GM12874 (cell line): ENCODE data around the gene CD44.

Source experiments
- TF ChIP-seq, protein P1 (sequence below): IDR thresholded peaks from 2 replicates; pipeline ENCODE4 v1.5.1; 2011; ENCODE audit warnings: low read depth, mild to moderate bottlenecking, control low read depth, low read length, moderate library complexity; ENCODE audit not compliant: insufficient read depth

Gene CD44

DNA sequence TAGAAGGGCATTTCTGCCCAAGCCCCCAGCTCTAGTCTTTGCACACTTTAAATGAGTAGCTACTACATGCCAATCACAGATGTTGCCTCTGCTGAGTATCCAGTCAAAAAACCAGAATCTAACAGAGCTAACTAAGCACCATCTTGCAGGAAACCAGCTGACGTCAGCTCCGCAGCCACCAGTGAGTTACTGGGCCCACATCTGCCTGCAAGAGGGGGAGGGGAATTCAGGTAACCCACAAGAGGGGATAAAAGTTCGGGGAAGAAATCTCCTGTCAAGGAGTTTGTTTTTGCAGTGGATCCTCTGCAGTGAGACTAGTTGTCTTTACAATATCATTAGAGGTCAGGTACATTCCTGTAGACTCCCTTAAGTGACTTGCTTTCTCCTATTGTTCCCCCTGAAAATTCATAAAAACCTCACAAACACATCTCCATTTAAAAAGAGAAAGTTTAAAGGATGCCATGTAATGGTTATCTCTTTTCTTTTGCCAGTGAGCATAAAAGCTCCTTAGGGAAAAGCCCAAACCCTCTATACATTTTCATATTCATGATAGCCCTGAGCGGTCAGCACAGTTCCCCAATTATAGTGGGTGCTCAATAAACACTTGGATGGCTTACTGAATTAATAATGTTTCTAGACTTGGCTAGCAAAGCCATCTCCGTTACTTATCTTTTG lies 9.3 kb downstream of the CD44 start:
- TF ChIP-seq, protein P1, sequence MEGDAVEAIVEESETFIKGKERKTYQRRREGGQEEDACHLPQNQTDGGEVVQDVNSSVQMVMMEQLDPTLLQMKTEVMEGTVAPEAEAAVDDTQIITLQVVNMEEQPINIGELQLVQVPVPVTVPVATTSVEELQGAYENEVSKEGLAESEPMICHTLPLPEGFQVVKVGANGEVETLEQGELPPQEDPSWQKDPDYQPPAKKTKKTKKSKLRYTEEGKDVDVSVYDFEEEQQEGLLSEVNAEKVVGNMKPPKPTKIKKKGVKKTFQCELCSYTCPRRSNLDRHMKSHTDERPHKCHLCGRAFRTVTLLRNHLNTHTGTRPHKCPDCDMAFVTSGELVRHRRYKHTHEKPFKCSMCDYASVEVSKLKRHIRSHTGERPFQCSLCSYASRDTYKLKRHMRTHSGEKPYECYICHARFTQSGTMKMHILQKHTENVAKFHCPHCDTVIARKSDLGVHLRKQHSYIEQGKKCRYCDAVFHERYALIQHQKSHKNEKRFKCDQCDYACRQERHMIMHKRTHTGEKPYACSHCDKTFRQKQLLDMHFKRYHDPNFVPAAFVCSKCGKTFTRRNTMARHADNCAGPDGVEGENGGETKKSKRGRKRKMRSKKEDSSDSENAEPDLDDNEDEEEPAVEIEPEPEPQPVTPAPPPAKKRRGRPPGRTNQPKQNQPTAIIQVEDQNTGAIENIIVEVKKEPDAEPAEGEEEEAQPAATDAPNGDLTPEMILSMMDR = no peak

DNA sequence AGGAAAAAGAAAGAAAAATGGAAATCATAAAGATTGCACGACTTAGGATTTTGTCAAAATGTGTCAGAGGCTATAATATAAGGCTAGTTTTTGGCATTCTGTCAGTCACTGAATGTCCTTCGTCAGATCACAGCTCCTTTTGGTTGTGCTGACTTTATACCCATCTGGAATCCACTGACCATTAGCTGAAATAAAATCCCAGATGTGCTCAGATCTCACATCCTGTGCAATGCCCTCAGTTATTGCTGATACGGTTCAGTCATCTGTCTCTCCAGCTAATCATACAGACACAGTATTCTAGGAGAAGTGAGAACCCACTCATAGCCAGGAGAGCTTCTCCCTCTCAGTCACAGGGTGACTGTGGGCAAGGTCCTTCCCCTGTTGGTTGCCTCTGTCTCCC lies 11.5 kb downstream of the CD44 start:
- TF ChIP-seq, protein P1 = no peak

DNA sequence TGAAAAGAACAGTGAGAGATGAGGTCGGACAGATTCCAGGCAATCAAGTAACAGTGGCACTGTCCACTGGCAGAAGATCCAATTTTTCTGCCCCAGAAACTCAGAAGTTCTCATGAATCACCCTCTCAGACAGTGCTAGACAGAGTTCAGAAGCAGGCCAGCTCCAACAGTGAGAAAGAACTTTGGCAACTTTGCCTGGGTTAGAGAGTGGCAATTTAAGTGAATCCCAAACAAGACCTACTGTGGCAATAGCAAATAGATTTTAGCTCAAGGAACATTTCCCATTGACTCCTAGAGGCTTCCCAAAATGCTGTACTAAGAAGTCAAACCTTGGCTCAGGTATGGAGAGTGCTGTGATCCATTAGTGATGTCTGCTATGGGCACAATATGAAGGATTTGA lies 12.3 kb downstream of the CD44 start:
- TF ChIP-seq, protein P1 = no peak

DNA sequence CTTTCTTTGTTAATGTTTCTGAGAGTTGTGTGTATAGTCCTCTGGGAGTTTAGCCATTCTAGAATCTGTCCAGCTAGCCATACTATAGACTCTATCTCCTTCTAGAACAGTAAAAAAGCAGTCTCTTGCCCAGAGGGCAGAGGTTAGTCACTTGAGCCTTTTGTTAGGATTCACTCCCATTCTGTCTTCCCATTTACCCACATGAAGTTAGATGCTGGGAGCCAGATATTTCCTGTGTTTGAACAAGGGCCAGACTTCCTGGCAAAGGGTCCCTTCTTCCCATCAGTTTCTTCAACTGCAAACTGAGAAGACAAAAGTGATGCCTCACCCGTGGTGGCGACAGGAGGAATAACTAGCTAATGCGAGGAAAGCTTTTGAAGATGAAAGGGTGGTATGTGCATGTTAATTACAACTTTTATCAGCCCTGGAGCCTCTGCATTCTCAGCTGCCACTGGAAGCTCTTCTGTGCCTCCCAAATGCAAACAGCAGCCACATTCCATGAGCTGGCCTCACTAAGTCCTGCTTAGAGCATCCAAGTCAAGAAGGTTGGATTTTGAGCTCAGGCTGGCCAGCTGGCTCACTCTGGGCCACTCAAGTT lies 12.8 kb downstream of the CD44 start:
- TF ChIP-seq, protein P1 = no peak

DNA sequence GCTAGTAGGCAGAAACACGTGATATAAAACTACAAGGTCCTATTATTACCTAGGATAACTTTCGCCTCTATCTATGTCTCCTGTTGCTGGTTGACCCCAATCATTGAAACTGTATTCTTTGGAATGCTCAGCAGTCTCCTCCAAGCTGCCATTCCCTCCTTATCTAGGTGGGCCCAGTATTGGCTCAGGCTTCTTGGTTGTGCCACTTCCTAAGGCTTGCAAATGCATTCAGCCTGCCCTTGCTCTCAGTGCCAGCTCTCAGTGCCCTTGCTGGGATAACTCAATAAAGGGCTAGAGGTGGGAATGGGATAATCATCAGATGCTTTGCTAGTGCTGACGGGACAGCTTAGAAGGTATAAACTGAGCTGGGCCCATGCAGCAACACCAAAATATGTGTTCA lies 13.6 kb downstream of the CD44 start:
- TF ChIP-seq, protein P1 = no peak

DNA sequence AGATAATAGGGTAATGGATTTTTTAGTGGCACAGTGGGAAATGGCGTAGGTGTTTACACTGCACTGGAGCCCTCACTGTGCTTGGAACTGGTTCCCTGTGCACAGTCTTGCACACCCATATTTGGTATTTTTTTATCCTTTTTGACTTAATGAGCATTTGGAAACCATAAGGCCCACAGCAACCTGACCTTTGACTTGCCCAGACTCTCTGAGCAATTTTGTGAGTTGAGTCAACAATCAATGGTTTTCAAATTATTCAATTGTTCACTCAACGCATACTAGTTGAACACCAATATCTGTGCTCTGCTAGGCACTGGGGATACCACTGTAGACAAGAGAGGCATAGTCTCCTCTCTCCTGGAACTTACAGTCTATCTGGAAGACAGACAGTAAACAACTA lies 14.3 kb downstream of the CD44 start:
- TF ChIP-seq, protein P1 = no peak

DNA sequence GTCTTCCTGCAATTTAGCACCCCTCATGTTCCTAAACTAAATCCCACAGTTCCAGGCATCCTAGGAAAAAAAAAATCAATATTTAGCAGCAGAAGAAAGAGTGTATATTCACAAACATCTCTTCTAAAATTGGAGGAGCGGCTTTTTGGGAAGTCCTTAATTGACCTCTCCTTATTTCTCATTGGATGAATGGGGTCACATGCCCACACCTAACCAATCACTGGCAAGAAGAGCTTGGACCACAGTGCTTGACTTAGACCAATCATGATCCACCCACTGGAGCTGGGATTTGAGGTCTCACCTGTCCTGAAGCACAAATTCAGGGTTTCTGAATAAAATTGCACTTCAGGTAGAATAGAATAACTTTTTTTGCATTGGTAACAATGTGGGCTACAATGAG lies 16.0 kb downstream of the CD44 start:
- TF ChIP-seq, protein P1 = no peak
